ENCODE results near the gene TFF1.

Gene TFF1

GRCh38 chr21:42379426-42380215 lies 13.3 kb upstream of the TFF1 start:
- no peak for FAIRE-seq

DNA sequence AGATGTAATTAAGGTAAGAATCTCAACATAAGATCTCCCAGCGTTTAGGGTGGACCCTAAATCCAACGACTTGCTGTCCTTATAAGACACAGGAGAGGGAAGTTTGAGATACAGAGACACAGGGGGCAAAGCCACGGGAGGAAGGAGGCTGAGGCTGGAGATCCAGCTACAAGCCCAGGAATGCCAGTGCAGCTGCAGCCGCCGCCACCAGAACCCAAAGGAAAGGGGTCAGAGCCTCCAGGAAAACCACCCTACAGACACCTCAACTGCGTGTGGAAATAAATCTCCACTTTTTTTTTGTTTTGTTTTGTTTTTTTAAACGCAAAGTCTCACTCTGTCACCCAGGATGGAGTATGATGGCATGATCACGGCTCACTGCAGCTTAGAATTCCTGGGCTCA lies 12.1 kb upstream of the TFF1 start:
- FAIRE-seq: no peak

- FAIRE-seq: no peak
Observed at GRCh38 chr21:42377951-42378340, 11.6 kb upstream of the TFF1 start.

GRCh38 chr21:42377211-42377950 lies 11.0 kb upstream of the TFF1 start:
- no peak for FAIRE-seq

DNA sequence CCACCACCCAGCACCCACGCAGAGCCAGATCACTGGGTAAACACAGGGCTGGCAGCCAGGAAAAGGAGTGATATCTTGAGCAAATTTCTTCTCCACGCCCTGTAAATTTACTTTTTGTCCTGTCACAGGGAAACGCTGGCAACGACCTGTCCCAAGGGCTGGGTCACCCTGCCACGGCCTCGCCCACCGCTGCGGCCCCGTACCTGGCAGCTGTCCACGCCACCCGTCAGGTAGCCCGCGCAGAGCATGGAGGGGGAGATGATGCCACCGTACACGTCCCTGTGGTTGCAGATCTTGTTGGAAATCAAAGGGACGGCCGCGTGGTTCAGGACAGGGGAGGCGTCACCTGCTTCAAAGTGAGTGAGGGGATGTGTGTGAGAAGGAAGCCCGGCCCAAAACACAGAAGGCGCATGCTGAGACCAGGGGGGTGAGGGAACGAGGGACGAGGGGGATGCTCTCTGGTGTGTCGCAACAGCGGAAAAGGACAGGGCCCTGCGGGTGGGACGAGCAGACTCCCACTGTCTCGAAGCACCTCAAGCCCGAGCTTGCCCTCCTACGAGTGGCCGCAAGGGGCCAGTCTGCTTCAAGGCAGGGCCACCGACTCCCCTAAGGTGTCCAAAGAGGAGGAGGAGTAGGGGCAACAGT lies 10.1 kb upstream of the TFF1 start:
- FAIRE-seq: no peak

GRCh38 chr21:42375966-42376337 lies 9.6 kb upstream of the TFF1 start:
- no peak for FAIRE-seq

GRCh38 chr21:42375506-42375905 lies 9.2 kb upstream of the TFF1 start:
- no peak for FAIRE-seq

GRCh38 chr21:42374864-42375499 lies 8.6 kb upstream of the TFF1 start:
- FAIRE-seq: no peak

GRCh38 chr21:42374457-42374856 lies 8.1 kb upstream of the TFF1 start:
- FAIRE-seq: no peak

DNA sequence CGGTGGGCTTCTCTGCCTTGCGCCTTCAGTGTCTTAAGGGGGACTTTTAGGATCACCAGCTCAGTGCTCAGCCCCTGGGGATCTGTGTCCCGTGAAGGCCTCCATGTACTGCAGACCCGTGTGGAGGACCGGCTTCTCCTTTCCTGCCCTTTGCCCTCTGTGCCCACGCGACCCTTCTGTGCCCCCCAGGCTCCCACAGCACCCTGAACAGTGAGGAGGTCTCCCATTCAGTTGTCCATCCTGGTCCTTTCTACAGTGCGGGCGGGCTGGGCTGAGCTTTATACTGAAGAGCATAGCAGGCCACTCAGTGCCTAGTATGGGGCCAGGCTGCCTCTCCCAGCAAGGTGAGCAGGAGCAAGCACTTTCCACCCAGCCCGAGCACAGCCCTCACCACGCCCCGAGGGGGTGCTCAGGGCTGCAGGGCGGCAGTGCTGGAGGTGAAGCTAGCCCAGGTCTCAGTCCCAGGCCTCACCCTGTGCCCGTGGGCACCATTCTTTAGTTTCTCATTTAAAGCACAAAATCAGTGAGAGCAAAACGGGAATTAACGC lies 7.6 kb upstream of the TFF1 start:
- FAIRE-seq: no peak

GRCh38 chr21:42373196-42373907 lies 7.0 kb upstream of the TFF1 start:
- no peak for FAIRE-seq

DNA sequence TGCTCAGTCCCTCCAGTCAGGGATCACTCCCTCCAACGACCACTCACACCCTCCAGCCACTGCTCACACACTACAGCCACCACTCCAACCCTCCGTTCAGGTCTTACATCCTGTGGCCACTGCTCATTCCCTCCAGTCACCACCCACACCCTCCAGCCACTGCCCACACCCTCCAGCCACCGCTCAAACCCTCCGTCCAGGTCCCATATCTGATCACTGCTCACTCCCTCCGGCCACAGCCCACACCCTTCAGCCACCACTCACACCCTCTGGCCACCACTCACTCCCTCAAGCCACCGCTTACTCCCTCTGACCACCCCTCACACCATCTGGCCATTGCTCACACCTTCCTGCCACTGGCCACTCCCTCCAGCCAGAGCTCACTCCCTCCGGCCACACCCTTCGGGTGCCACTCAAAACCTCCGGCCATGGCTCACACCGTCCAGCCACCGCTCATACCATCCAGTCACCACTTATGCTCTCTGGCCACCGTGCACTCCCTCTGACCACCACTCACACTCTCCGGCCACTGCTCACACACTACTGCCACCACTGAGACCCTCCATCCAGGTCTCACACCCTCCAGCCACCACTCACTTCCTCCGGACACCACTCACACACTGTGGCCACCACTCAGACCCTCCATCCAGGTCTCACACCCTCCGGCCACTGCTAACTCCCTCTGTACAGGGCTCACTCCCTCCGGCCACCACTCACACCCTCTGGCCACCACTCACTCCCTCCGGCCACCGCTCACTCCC lies 4.7 kb upstream of the TFF1 start:
- no peak for FAIRE-seq

- FAIRE-seq: no peak
Observed at GRCh38 chr21:42369821-42370220, 3.5 kb upstream of the TFF1 start.

- FAIRE-seq: no peak
Observed at GRCh38 chr21:42367367-42368165, 1.2 kb upstream of the TFF1 start.

GRCh38 chr21:42365770-42366169 lies 565 bp downstream of the TFF1 start:
- FAIRE-seq: no peak

- FAIRE-seq: no peak
Observed at GRCh38 chr21:42364304-42364865, 1.9 kb downstream of the TFF1 start.

- no peak for FAIRE-seq
Observed at GRCh38 chr21:42363312-42363711, 3.0 kb downstream of the TFF1 start.

- no peak for FAIRE-seq
Observed at GRCh38 chr21:42362700-42363099, 3.6 kb downstream of the TFF1 start.

DNA sequence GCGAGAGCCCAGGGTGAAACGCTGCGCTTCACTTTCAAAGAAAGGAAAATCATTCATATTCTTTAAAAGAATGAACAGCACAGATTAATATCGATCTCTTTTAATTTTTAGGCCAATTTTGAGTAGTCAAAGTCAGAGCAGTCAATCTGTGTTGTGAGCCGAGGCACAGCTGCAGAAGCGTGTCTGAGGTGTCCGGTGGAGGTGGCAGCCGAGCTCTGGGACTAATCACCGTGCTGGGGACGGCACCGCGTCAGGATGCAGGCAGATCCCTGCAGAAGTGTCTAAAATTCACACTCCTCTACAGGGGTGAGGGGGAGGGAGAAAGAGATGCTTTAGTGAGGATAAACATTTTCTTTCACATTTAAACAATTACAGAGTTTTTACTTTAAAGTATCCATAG lies 4.1 kb downstream of the TFF1 start:
- no peak for FAIRE-seq

DNA sequence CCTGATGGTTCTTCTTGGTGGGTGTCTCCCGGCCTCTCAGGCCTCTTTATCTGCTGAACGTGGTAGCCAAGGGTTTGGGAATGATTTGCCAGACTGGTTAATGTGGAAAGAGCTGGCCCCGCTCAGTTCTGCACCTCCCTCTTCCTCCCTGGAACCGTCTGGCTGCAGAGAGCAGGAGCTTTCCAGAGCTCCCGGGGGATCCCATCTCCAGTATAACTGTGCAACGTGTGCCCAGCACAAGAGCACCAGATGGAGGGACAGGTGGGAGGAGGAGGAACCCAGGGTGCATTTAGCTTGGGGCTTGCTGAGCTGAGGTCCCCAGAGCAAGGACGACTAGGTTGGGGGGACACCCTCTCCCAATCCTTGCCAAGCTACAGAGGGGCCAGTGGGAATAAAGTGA lies 5.0 kb downstream of the TFF1 start:
- no peak for FAIRE-seq

DNA sequence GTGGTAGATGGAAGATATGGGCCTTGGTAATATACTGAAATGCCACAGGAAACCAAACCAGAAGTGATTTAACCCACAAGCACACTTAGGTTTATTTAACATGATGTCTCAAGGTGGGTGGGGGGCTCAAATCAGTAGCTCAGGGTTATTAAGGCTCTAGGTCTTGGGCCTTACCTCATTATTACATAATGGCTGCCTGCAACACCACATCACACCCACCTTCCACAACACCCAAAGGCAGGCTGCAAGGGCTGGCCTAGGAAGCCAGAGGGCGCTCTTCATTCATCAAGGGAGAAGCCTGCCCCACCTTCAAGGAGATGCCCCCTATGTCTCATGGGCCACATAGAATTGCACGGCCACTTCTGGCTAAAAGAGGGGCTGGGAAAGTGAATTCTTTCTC lies 6.0 kb downstream of the TFF1 start:
- FAIRE-seq: no peak

All from TTC549 (cell line).